H1 (cell line): Measurements from ENCODE around the gene SLC25A21. TPM values are rescaled to one million over a fixed set of nuclear protein-coding genes. Genes with fewer than 3 reads are reported as not detected.

Experiments used
- CTCF ChIA-PET: fragments of 300-600 bp; sonication (Branson Sonifier 250); formaldehyde crosslinking; loops from one replicate; lab custom pipeline; 2021; ENCODE audit not compliant: partially characterized antibody; lab: Charles Lee
- POLR2A ChIA-PET: fragments of 300-600 bp; sonication (Branson Sonifier 250); formaldehyde crosslinking; loops from one replicate; lab custom pipeline; 2021; ENCODE audit warnings: inconsistent platforms; ENCODE audit not compliant: partially characterized antibody; lab: Charles Lee
- DNase-seq, 2 experiments: peaks; one replicate each; pipeline versions ENCODE4 v3.0.0 to v3.0.0-alpha.2; 2010 to 2022; ENCODE audit warnings: low spot score in 2 of 2, low read depth in 1 of 2, mixed read lengths in 1 of 2
- FAIRE-seq: peaks from 2 replicates; lab custom pipeline; 2011; peaks lifted over from hg19 to GRCh38; lab: Jason Lieb, UNC
- H2AFZ ChIP-seq: 2 replicates; pipeline ENCODE4 v1.8.1; 2012; ENCODE audit warnings: low read length, inconsistent platforms
- H2AK5ac ChIP-seq: 2 replicates; pipeline ENCODE4 v1.6.1; 2013; ENCODE audit warnings: low read depth, low read length
- H2BK120ac ChIP-seq: replicated peaks from 2 replicates; pipeline ENCODE3; 2013; ENCODE audit warnings: low read depth, low read length, inconsistent platforms
- H2BK12ac ChIP-seq: 2 replicates; pipeline ENCODE4 v1.6.1; 2013; ENCODE audit warnings: low read depth, low read length
- H2BK15ac ChIP-seq: 2 replicates; pipeline ENCODE4 v1.6.1; 2013; ENCODE audit warnings: low read length
- H2BK20ac ChIP-seq: 2 replicates; pipeline ENCODE4 v1.6.1; 2013; ENCODE audit warnings: low read length
- H2BK5ac ChIP-seq: 2 replicates; pipeline ENCODE4 v1.6.1; 2013; ENCODE audit warnings: low read depth, low read length
- H3K14ac ChIP-seq: 2 replicates; pipeline ENCODE4 v1.6.1; 2013; ENCODE audit warnings: inconsistent platforms; ENCODE audit not compliant: insufficient read length
- H3K18ac ChIP-seq: 2 replicates; pipeline ENCODE4 v1.6.1; 2013; ENCODE audit warnings: low read length; ENCODE audit errors: extremely low read depth
- H3K23ac ChIP-seq: 2 replicates; pipeline ENCODE4 v1.6.1; 2013; ENCODE audit warnings: inconsistent platforms; ENCODE audit not compliant: insufficient read length
- H3K23me2 ChIP-seq: 2 replicates; pipeline ENCODE4 v1.6.1; 2013; ENCODE audit warnings: low read depth, low read length
- H3K27ac ChIP-seq: 2 replicates; pipeline ENCODE4 v1.6.1; 2011; ENCODE audit warnings: low read depth, low read length, inconsistent platforms
- H3K27me3 ChIP-seq, 4 experiments: replicated peaks in 1 of 4; 1 replicate in 1 of 4; 2 replicates in 3 of 4; pipeline versions ENCODE4 v1.6.1 to v1.8.1; 2011 to 2013; ENCODE audit warnings: low read length in 3 of 4, mild to moderate bottlenecking in 3 of 4, inconsistent platforms in 2 of 4, mixed read lengths in 2 of 4, moderate library complexity in 1 of 4; ENCODE audit not compliant: control insufficient read depth in 3 of 4, insufficient read depth in 3 of 4; ENCODE audit errors: extremely low read depth in 1 of 4
- H3K36me3 ChIP-seq, 4 experiments: 2 replicates each; pipeline versions ENCODE4 v1.6.1 to v1.8.1; 2011 to 2013; ENCODE audit warnings: mild to moderate bottlenecking in 4 of 4, low read length in 3 of 4, moderate library complexity in 2 of 4, control low read depth in 1 of 4, inconsistent platforms in 1 of 4; ENCODE audit not compliant: insufficient read depth in 4 of 4, control insufficient read depth in 2 of 4
- H3K4ac ChIP-seq: replicated peaks from 2 replicates; pipeline ENCODE3; 2013; ENCODE audit warnings: low read length, low read depth, mixed read lengths, inconsistent platforms; ENCODE audit not compliant: insufficient read length
- H3K4me1 ChIP-seq, 4 experiments: replicated peaks in 1 of 4; 1 replicate in 1 of 4; 2 replicates in 3 of 4; pipeline versions ENCODE4 v1.6.1 to v1.8.1; 2011 to 2013; ENCODE audit warnings: low read length in 3 of 4, inconsistent platforms in 2 of 4, mixed read lengths in 1 of 4; ENCODE audit not compliant: insufficient read depth in 4 of 4, control insufficient read depth in 3 of 4
- H3K4me2 ChIP-seq, 2 experiments: 2 replicates each; pipeline versions ENCODE4 v1.6.1 to v1.8.1; 2011 to 2013; ENCODE audit warnings: low read depth in 2 of 2, low read length in 2 of 2, control low read depth in 1 of 2, inconsistent platforms in 1 of 2, mild to moderate bottlenecking in 1 of 2; ENCODE audit not compliant: insufficient read depth in 1 of 2
- H3K4me3 ChIP-seq, 4 experiments: fragments of 200-600, 300-600 bp in 1 of 4; sonication (generic), shearing (Covaris generic), sonication (Bioruptor Twin) in 1 of 4; 2 replicates each; pipeline versions ENCODE4 v1.5.1 to v1.8.1; 2011 to 2016; ENCODE audit warnings: low read length in 4 of 4, low read depth in 3 of 4, control low read depth in 2 of 4, inconsistent platforms in 2 of 4, mild to moderate bottlenecking in 2 of 4, mixed read lengths in 1 of 4, moderate library complexity in 1 of 4; ENCODE audit not compliant: insufficient read depth in 2 of 4; ENCODE audit errors: extremely low read depth in 1 of 4
- H3K56ac ChIP-seq: replicated peaks from 2 replicates; pipeline ENCODE3; 2013; ENCODE audit warnings: low read depth, mild to moderate bottlenecking, mixed read lengths, low read length, inconsistent platforms; ENCODE audit not compliant: insufficient read length
- H3K79me1 ChIP-seq: 2 replicates; pipeline ENCODE4 v1.6.1; 2013; ENCODE audit warnings: low read depth, low read length, control low read depth
- H3K79me2 ChIP-seq, 2 experiments: 2 replicates each; pipeline versions ENCODE4 v1.6.1 to v1.8.1; 2012 to 2013; ENCODE audit warnings: low read length in 2 of 2, mild to moderate bottlenecking in 2 of 2, inconsistent platforms in 1 of 2; ENCODE audit not compliant: insufficient read depth in 2 of 2, control insufficient read depth in 1 of 2
- H3K9ac ChIP-seq, 4 experiments: replicated peaks in 1 of 4; 1 replicate in 1 of 4; 2 replicates in 3 of 4; pipeline versions ENCODE4 v1.6.1 to v1.8.1; 2011 to 2013; ENCODE audit warnings: low read depth in 3 of 4, low read length in 3 of 4, control low read depth in 2 of 4, mild to moderate bottlenecking in 2 of 4, moderate library complexity in 2 of 4, inconsistent platforms in 1 of 4; ENCODE audit errors: extremely low read depth in 1 of 4
- H3K9me3 ChIP-seq, 2 experiments: 2 replicates each; pipeline versions ENCODE4 v1.6.1 to v1.8.1; 2012 to 2013; ENCODE audit warnings: mild to moderate bottlenecking in 2 of 2, moderate library complexity in 2 of 2, control low read depth in 1 of 2, inconsistent platforms in 1 of 2, low read depth in 1 of 2, low read length in 1 of 2, mixed read lengths in 1 of 2; ENCODE audit not compliant: insufficient read depth in 2 of 2
- H4K20me1 ChIP-seq, 2 experiments: replicated peaks in 1 of 2; 2 replicates each; pipeline versions ENCODE3 to v1.8.1; 2011 to 2013; ENCODE audit warnings: inconsistent platforms in 2 of 2, low read length in 2 of 2, mild to moderate bottlenecking in 1 of 2; ENCODE audit not compliant: insufficient read depth in 2 of 2, control insufficient read depth in 1 of 2
- H4K5ac ChIP-seq: 2 replicates; pipeline ENCODE4 v1.6.1; 2013; ENCODE audit warnings: low read length, low read depth, mixed read lengths, inconsistent platforms; ENCODE audit not compliant: insufficient read length
- H4K8ac ChIP-seq: 2 replicates; pipeline ENCODE4 v1.8.0; 2013; ENCODE audit warnings: mild to moderate bottlenecking, moderate library complexity, low read length, inconsistent platforms; ENCODE audit not compliant: insufficient read depth; ENCODE audit errors: extremely low read depth
- H4K91ac ChIP-seq: replicated peaks from 2 replicates; pipeline ENCODE3; 2013; ENCODE audit warnings: low read length, mixed read lengths, inconsistent platforms; ENCODE audit not compliant: insufficient read length
- CBX8 ChIP-seq: fragments of 300-800, 300-1000 bp; sonication (generic); IDR thresholded peaks from 2 replicates; pipeline ENCODE4 v1.7.1; 2016; ENCODE audit warnings: low read depth, low read length, borderline replicate concordance
- EZH2 ChIP-seq: fragments of 200-600 bp; sonication (generic); IDR thresholded peaks from 2 replicates; pipeline ENCODE4 v1.7.1; 2012; ENCODE audit warnings: low read depth, mild to moderate bottlenecking, moderate library complexity, low read length, inconsistent platforms; ENCODE audit not compliant: severe bottlenecking
- JUND ChIP-seq: IDR thresholded peaks from 2 replicates; pipeline ENCODE4 v1.6.1; 2011; ENCODE audit warnings: mild to moderate bottlenecking, improper control_type of control experiment, low read length
- SAP30 ChIP-seq: fragments of 300-600 bp; sonication (generic); IDR thresholded peaks from 2 replicates; pipeline ENCODE4 v1.7.1; 2012; ENCODE audit warnings: low read length, moderate library complexity, mild to moderate bottlenecking, inconsistent platforms; ENCODE audit not compliant: insufficient read depth, insufficient replicate concordance
- SP2 ChIP-seq: IDR thresholded peaks from 2 replicates; pipeline ENCODE4 v1.6.1; 2012; ENCODE audit warnings: mild to moderate bottlenecking, low read length, inconsistent platforms
- TAF1 ChIP-seq: IDR thresholded peaks from 2 replicates; pipeline ENCODE4 v1.6.1; 2011; ENCODE audit warnings: mild to moderate bottlenecking, low read depth, low read length
- WGBS, 2 experiments: shearing (Covaris generic) in 1 of 2; methylation state at CpG; one replicate each; pipeline versions ENCODE4 v1.1.6 to v1.1.7; 2013 to 2015; ENCODE audit warnings: low lambda C conversion rate in 2 of 2, mixed read lengths in 2 of 2, inconsistent platforms in 1 of 2, low coverage in 1 of 2, missing lambda C conversion rate in 1 of 2; ENCODE audit not compliant: insufficient replicate concordance in 2 of 2, insufficient coverage in 1 of 2, insufficient read length in 1 of 2; ENCODE audit errors: extremely low coverage in 1 of 2, missing lambda C conversion rate in 1 of 2; 5-methylcytosine and 5-hydroxymethylcytosine counted together
- polyA plus RNA-seq, 7 experiments: library from polyadenylated mRNA; depleted of rRNA in 3 of 7; stranded (reverse) in 5 of 7; unstranded in 2 of 7; fragments of >200 nt in 5 of 7; fragments of 200-250 nt in 2 of 7; gene quantifications; 1 replicate in 5 of 7; 2 replicates in 1 of 7; 4 replicates in 1 of 7; pipeline versions ENCODE4 v1.2.1 to v1.2.3, GENCODE V29; 2011 to 2013; ENCODE audit warnings: missing spikeins in 2 of 7, mixed read lengths in 2 of 7
- total RNA-seq: library from RNA; stranded (reverse); fragmentation: NEBNext Ultra II Directional; extraction: Animal tissue kit (Norgen Biotek cat#: 25700); gene quantifications from 2 replicates; pipeline ENCODE4 v1.2.1, GENCODE V29; 2021

The SLC25A21 gene
- total and polyA plus RNA-seq, 2 of the 8 experiments (the other 6 are each of a cell fraction or from before 2014, with no cell fraction given) = 6.9 to 15.7 TPM

- Histone ChIP-seq H2BK120ac (no peak overlapping the region), H2BK12ac (no peak overlapping the region), H3K4me1 (no peaks in the 10 kb centered on the region), H3K23ac (no peak overlapping the region), H2BK15ac (no peak overlapping the region), H2AFZ (no peak overlapping the region), H2BK5ac (no peak overlapping the region), H3K27ac (no peak overlapping the region), H3K56ac (no peak overlapping the region), H3K4ac (no peak overlapping the region), H2AK5ac (no peak overlapping the region), H3K79me2 (no peaks in the 10 kb centered on the region), H3K4me3 (no peak overlapping the region), H3K36me3 (no peaks in the 10 kb centered on the region), H3K14ac (no peak overlapping the region), H3K4me2 (no peak overlapping the region), H3K23me2 (no peaks in the 10 kb centered on the region), H2BK20ac (no peak overlapping the region), H3K9me3 (no peaks in the 10 kb centered on the region), H4K91ac (no peak overlapping the region), H3K18ac (no peak overlapping the region), H4K20me1 (no peaks in the 10 kb centered on the region), H3K9ac (no peak overlapping the region), H4K5ac (no peak overlapping the region), H3K79me1 (no peaks in the 10 kb centered on the region), H3K27me3 (no peaks in the 10 kb centered on the region), H4K8ac (no peak overlapping the region)
- no peak for DNase-seq
- CTCF ChIA-PET = no interaction called here
- 91% methylated on average over 1 of the region's 1 CpG; no CpG with 5 or more reads in 1 of the 2 experiments for WGBS, 2 experiments
- TF ChIP-seq CBX8 (no peak), SP2 (no peak), TAF1 (no peak), SAP30 (no peak), EZH2 (no peak), JUND (no peak)
- POLR2A ChIA-PET = no interaction called here
- no peak for FAIRE-seq
Measured at GRCh38 chr14:37019488-37019887, 152.9 kb downstream of the SLC25A21 start.
